Stimulated activated CD4-positive, alpha-beta T cell treated with anti-CD3 and anti-CD28 coated beads, Interleukin-15, amount 100 ng/mL, for 24 hours (primary cell): ENCODE results near the gene GNA15.
"Not testable (repeated sequence)": the region's sequence is repeated elsewhere in the genome, so short reads cannot be mapped to it uniquely, and the experiment has no call there.

Experiments
- DNase-seq: peaks from one replicate; pipeline ENCODE4 v3.0.0-alpha.2; 2020

GNA15 gene

GRCh38 chr19:3135961-3136683 is at the start of gene GNA15:
TSS of gene GNA15 (plus strand) at chr19:3136033. CDS start at chr19:3136451, 418 bp downstream.
- DNase-seq = peak; percentile 60

DNA sequence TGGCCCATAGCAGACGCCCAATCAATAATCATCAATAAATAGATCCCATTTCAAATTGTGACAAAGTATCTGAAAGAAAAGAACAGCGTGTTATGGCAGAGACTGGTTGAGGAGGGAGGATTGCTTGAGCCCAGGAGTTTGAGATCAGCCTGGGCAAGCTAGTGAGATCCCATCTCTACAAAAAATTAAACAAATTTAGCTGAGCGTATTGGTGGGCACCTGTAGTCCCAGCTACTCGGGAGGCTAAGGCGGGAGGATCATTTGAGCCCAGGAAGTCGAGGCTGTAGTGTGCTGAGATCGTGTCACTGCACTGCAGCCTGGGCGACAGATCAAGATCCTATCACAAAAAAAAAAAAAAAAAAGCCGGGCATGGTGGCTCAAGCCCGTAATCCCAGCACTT is 48.1 kb upstream of the GNA15 start:
- no peak for DNase-seq

- DNase-seq = not testable (repeated sequence)
These were observed 46.5 kb upstream of the GNA15 start for GRCh38 chr19:3089299-3089855.

DNA sequence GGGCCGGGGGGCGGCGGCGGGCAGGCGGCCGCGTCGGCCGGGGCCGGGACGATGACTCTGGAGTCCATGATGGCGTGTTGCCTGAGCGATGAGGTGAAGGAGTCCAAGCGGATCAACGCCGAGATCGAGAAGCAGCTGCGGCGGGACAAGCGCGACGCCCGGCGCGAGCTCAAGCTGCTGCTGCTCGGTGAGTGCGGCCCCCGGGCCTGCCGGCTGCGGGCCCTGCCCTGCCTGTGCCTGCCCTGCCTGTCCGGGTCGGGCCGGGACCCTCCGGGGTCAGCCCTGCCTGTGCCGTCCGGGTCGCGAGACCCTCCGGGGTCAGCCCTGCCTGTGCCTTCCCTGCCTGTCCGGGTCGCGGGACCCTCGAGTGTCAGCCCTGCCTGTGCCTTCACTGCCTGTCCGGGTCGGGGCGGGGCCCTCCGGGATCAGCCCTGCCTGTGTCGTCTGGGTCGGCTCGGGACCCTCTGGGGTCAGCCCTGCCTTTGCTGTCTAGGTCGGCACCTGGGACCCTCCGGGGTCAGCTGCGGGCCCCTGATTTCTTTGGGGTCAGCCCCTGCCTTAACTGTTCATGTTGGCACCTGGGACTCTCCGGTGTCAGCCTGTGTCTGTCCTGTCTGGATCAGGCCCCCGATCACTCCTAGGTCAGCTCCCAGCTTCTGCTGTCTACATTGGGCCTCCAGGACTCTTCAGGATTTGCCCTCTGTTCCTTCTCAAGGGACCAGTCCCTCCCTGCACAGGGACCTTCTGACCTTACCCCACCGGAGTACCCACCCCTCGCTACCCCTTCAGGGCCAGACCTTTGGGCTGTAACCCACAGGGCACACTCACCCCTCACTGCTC is 41.0 kb upstream of the GNA15 start:
- peak; percentile 62 for DNase-seq

GRCh38 chr19:3095441-3096191 is 40.2 kb upstream of the GNA15 start:
- DNase-seq = peak; percentile 75

DNA sequence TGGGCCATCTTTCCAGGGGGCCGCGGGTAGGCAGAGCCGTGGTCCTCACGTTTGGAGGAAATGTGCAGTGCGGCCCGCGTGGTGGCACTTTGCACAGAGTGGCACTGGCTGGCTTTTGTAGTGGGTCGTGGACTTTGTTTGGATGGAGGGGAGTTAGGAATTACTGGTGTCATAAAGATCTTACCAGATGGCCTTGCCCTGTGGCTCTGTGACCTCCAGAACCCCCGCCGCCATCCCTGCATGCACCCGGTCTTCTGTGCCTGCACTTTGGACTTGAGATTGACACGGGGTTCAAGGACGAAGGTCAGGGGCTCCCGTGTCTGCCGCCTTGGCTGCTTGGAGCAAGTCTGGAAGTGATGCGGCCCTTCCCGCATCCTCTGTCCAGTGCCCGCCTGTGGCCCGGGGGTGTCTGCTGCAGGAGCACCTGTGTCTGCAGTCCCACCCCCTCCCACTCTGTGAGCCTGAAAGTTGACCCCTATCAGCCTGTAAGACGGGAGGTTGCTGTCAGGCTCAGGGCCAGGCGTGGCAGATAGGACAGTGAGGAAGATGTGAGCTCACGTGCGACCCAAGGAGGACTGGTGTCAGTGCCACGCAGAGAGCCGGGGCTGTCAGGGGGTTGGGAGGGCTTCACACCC is 39.4 kb upstream of the GNA15 start:
- DNase-seq = no peak

GRCh38 chr19:3096902-3097326 is 38.9 kb upstream of the GNA15 start:
- DNase-seq = no peak

DNA sequence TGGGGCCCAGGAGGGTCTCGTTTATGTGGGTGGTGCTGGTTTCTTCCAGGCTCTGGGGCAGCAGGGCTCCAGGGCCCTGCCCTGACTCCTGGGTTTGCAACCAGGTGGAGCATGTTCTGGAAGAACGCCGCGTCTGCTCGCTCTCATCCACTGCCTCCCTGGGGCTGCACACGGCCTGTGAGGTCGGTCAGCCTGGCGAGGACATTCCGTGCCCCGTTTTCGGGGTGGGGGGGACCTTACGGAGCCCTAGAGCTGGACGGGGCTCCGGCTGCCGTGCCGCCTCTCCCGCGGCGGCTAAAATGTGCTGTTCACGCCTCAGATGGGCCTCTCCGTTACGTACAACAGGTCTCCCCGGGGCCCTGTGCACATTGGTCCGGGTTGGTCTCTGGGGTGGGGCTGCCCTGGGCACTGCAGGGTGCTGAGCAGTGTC is 38.4 kb upstream of the GNA15 start:
- DNase-seq = no peak

- DNase-seq = no peak
These were observed 37.7 kb upstream of the GNA15 start for GRCh38 chr19:3098141-3098514.

DNA sequence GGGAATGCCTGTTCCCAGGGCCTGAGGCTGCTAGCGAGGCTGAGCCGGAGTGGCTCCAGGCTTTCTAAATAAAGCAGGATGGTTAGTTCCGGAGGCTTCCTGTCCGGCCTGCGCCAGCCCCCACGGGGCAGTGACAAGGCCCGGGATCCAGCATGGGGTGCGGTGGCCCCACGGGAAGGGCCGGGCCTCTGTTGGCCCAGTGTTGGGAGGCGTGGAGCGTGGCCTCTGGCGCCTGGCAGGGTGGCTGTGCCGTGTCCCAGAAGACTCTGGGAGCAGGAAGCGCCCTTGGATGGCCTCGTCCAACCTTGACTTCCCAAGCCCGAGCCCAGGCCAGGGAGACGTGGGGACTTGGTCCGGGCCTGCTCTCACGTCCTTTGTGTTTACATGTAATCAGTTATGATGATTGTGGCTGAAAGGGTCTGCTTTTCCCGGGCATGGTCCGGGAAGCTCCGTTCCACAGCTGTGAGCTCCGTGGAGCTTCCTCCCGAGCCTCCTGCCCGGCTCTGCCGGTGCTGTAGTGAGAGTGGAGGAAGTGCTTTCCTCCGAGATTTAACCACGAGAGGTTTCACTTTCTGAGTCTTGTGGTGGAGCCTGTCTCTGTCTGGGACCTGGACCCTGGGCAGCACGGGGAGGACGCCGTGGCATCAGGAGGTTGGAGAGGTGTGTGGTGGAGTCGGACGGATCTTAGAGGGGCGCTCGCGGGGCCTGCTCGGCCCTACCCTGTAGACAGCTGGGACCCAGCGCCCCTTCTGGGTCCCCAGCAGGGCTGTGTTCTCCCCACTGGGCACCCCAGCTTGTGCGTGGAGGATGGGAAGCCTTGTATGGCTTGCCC is 37.1 kb upstream of the GNA15 start:
- DNase-seq = no peak

- DNase-seq = no peak
These were observed 36.3 kb upstream of the GNA15 start for GRCh38 chr19:3099347-3100145.

- no peak for DNase-seq
These were observed 35.5 kb upstream of the GNA15 start for GRCh38 chr19:3100331-3100730.

GRCh38 chr19:3100747-3101730 is 34.8 kb upstream of the GNA15 start:
- no peak for DNase-seq

DNA sequence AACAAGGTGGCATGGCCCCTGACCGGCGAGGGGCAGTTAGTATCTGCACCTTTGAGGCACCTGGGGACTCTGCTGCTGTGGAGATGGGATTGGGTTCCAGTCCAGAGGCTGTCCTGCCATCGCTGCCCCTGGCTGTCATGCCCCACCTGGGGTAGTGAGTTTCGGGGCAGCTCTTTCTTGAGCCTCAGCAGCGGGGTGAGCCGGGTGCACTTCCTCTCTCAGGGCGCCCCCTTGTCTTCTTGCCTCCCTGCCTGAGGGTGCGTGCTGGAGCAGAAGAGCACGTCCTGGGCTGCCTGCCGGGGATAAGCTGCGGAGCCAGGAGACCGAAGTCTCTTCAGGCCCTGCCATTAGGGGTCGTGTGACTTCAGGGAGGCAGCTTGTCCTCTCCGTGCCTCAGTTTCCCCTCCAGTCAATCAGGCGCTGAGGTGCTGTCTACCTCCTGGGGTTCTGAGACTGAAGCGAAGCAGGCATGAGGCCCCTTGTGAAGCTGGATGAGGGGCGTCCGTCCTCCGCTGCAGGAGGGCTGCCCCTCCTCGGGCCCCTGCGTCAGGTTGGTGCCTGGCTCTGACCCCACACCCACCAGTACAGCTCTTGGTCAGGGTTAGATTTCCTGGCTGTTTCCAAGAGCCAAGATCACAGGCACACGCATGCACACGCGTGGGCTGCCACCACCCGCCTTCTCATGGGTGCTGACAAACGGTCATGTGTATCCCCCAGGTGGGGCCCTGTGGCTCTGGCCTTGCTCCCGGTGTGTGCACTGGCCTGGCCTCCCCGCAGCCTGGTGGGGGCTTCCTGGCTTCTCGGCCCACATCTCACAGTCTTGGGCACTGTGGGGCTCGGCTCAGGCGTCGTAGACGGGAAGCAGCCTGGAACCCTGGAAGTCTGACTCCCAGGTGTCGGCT is 33.3 kb upstream of the GNA15 start:
- DNase-seq = no peak

DNA sequence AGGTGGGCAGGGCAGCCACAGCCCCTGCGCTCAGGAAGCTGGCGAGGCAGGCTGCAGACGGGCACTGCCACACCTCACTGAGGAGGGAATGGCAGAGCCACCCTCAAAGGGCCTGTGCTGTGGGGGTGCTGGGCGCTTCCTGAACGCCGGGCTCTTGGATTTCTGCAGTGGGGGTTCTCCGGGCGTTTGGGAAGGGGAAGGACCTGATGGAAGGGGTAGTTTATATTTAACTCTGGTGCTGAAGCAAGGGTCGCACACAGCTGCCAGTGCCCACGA is 31.2 kb upstream of the GNA15 start:
- no peak for DNase-seq

- DNase-seq = no peak
These were observed 30.0 kb upstream of the GNA15 start for GRCh38 chr19:3105641-3106508.

GRCh38 chr19:3106509-3107141 is 29.2 kb upstream of the GNA15 start:
- DNase-seq = no peak
